Measurements from ENCODE around the gene EMP3. TPM values are rescaled to one million over a fixed set of nuclear protein-coding genes. Genes with fewer than 3 reads are reported as not detected.
A peak's percentile ranks its signal among the peaks of the same experiment; 100 is the strongest.

Gene EMP3
- total RNA-seq, 4 donors from 2014 or later: 2.0 to 23.7 (median 6.0) TPM

DNA sequence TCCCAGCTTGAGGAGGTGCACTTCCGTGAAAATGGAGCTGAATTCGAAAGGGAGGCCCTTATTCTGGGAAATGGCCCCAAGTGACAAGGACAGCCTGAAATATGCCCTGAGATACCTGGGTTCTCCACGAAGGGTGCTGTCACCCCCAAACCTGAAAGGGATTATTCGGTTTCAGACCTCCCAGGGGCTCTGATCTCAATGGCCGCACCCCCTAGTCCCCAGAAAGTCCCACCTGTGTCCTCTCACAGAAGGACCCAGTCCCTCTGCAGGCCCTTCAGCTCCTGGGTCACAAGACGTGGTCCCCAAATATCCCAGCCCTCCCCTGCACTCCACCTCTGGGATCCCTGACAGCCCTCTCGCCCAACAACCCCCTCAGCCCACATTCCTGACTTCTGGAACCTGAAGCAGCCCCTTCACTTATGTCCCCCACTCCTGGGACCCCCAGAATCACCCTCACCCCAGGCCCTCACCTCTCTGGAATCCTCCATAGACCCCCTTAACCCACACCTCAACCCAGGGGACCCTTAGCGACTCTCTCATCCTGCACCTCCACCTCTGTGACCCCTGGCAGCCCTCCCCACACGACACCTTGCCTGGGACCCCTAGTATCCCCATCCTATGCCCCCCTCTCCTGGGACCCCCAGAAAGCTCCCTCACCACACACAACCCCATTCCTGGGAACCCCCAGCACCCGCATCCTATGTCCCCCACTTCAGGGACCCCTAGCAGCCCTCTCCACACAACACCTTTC, 39.4 kb downstream of the EMP3 start:
- no peaks in the 10 kb centered on the region for H3K27me3 ChIP-seq
- peak overlapping the region; percentile 41 to 80 (median 64) for H3K4me3 ChIP-seq
- DNase-seq: no peak
- H3K4me1 ChIP-seq: peaks cover 6 to 21% (median 9%) of the 10 kb centered on the region in 3 donors
- H3K27ac ChIP-seq: peak overlapping the region; percentile 92 to 98 (median 96)
- no peaks in the 10 kb centered on the region for H3K9me3 ChIP-seq
- no peak for TF ChIP-seq POLR2A (IDR thresholded peaks at IDR 0.05)
- TF ChIP-seq, protein P1, sequence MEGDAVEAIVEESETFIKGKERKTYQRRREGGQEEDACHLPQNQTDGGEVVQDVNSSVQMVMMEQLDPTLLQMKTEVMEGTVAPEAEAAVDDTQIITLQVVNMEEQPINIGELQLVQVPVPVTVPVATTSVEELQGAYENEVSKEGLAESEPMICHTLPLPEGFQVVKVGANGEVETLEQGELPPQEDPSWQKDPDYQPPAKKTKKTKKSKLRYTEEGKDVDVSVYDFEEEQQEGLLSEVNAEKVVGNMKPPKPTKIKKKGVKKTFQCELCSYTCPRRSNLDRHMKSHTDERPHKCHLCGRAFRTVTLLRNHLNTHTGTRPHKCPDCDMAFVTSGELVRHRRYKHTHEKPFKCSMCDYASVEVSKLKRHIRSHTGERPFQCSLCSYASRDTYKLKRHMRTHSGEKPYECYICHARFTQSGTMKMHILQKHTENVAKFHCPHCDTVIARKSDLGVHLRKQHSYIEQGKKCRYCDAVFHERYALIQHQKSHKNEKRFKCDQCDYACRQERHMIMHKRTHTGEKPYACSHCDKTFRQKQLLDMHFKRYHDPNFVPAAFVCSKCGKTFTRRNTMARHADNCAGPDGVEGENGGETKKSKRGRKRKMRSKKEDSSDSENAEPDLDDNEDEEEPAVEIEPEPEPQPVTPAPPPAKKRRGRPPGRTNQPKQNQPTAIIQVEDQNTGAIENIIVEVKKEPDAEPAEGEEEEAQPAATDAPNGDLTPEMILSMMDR (IDR thresholded peaks at IDR 0.05): no peak
- intact Hi-C loops (cut with DNase I): no loop called here
- H3K36me3 ChIP-seq: no peaks in the 10 kb centered on the region
- 63 to 65% methylated on average over 8 to 10 of the region's 10 CpGs for WGBS, 2 donors

DNA sequence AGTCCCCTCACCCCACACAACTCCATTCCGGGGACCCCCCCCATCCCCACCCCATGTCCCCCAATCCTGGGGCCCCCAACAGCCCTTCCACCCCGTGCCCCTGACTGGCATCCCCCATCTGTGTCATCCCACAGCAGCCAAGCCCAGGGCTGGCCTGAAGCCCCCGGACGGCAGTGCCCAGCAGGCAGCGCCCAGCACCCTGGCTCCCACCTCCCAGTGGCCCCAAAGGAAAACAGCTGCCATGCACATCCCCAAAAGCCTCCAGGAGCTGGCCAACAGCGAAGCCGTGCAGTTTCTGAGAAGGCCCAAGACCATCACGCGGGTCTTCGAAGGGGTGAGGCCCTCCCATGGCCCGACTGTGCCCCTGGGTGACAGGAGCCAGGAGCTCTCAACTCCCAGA, 40.2 kb downstream of the EMP3 start:
- no peaks in the 10 kb centered on the region for H3K36me3 ChIP-seq

DNA sequence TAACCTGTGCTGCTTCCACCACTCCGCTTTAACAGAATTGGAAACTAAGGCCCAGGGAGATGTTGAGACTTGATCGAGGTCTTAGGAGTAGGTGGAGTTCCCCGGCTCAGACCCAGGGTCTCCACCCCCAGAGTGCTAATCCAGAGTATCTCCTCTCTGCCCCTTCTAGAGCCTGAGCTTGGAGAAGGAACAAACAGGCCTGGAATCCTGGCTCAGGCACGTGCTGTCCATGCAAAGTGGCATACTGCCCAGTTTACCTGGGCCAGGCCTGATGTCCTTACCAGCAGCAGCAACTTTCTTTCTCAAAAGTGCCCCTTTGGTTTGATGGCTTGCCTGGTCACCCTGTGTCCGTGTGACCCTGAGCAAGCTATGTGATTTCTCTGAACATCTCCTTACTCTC, 42.5 kb downstream of the EMP3 start:
- TF ChIP-seq, protein P1 (IDR thresholded peaks at IDR 0.05): no peak
- TF ChIP-seq POLR2A (IDR thresholded peaks at IDR 0.05): no peak
- H3K36me3 ChIP-seq: no peaks in the 10 kb centered on the region
- H3K4me3 ChIP-seq: no peak overlapping the region
- 51 to 62% methylated on average over 2 to 5 of the region's 5 CpGs for WGBS, 2 donors
- H3K9me3 ChIP-seq: no peaks in the 10 kb centered on the region
- intact Hi-C loops (cut with DNase I): no loop called here
- H3K27me3 ChIP-seq: no peaks in the 10 kb centered on the region
- DNase-seq: no peak
- peaks cover 6 to 17% (median 9%) of the 10 kb centered on the region in 3 donors for H3K4me1 ChIP-seq
- H3K27ac ChIP-seq: no peak overlapping the region

More for the DNA sequence above, 40.2 kb downstream of the EMP3 start:
- intact Hi-C loops (cut with DNase I): no loop called here
- no peaks in the 10 kb centered on the region for H3K9me3 ChIP-seq
- no peak for DNase-seq
- no peak overlapping the region for H3K4me3 ChIP-seq
- WGBS, 2 donors: 90% methylated on average over 7 of the region's 11 CpGs; no CpG with 5 or more reads in 1 of the 2 donors
- no peaks in the 10 kb centered on the region for H3K27me3 ChIP-seq
- no peak overlapping the region for H3K27ac ChIP-seq
- TF ChIP-seq, protein P1 (IDR thresholded peaks at IDR 0.05): no peak
- TF ChIP-seq POLR2A (IDR thresholded peaks at IDR 0.05): no peak
- H3K4me1 ChIP-seq: peaks cover 6 to 21% (median 9%) of the 10 kb centered on the region in 3 donors

DNA sequence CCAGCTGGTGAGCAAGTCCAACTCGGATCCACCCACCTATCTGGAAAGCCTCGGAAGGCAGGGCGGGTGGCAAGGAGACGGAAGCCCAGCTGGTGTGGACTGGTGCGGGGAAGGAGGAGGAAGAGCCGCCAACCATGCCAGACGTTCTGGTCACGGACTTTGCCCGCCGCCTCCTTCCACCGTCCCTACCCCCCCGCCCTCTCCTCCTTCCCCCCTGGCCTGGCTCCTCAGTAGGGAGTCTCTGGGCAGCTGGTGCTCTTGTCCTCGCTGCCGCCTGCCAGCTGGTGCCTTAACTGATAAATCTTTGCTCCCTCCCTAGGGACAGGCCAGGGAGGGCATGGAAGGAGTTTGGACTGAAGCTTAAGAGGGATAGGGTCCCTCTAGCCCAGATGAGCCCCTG, 43.6 kb downstream of the EMP3 start:
- intact Hi-C loops (cut with DNase I): no loop called here
- no peaks in the 10 kb centered on the region for H3K27me3 ChIP-seq
- H3K4me3 ChIP-seq: no peak overlapping the region
- no peaks in the 10 kb centered on the region for H3K9me3 ChIP-seq
- 67 to 83% methylated on average over 10 to 12 of the region's 14 CpGs for WGBS, 2 donors
- no peak for TF ChIP-seq POLR2A (IDR thresholded peaks at IDR 0.05)
- TF ChIP-seq, protein P1 (IDR thresholded peaks at IDR 0.05): no peak
- peaks cover 0 to 9% (median 6%) of the 10 kb centered on the region in 3 donors for H3K4me1 ChIP-seq
- H3K27ac ChIP-seq: no peak overlapping the region
- H3K36me3 ChIP-seq: no peaks in the 10 kb centered on the region
- no peak for DNase-seq

DNA sequence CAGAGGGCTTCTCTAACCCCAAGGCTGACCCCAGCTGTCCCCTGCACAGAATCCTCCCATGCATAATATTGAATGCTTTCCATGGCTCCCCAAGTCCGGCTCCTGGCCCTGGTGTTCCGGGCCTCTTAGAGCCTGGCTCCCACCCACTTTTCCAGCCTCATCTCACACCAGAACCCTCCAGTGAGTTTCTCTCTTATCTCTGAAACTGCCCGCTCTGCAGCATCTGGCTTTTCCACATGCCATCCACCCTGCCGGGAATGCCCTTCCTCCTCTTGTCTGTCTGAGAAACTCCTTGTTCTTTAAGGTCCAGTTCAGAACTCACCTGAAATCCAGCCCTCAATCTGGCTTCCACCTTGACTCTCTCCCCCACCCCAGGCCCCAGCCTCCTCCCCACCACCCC, 45.6 kb downstream of the EMP3 start:
- H3K9me3 ChIP-seq: no peaks in the 10 kb centered on the region
- H3K27me3 ChIP-seq: no peaks in the 10 kb centered on the region
- H3K4me1 ChIP-seq: no peaks in the 10 kb centered on the region
- H3K36me3 ChIP-seq: no peaks in the 10 kb centered on the region
- H3K27ac ChIP-seq: no peak overlapping the region
- intact Hi-C loops (cut with DNase I): no loop called here
- no peak for TF ChIP-seq POLR2A (IDR thresholded peaks at IDR 0.05)
- TF ChIP-seq, protein P1 (IDR thresholded peaks at IDR 0.05): no peak
- whole genome bisulfite sequencing, 2 donors: 78 to 79% methylated on average over 4 of the region's 4 CpGs
- DNase-seq: no peak
- H3K4me3 ChIP-seq: no peak overlapping the region
